CD8-positive, alpha-beta memory T cell (primary cell): ENCODE data around the gene GALNT4. TPM values are rescaled to one million over a fixed set of nuclear protein-coding genes. Genes with fewer than 3 reads are reported as not detected.

ENCODE experiments used
- CTCF ChIA-PET: fragments of 350-600 bp; sonication (Branson Sonifier 250); formaldehyde crosslinking; loops from one replicate; lab custom pipeline; 2021; ENCODE audit warnings: antibody characterized with exemption; lab: Charles Lee
- POLR2A ChIA-PET: fragments of 350-600 bp; sonication (Branson Sonifier 250); formaldehyde crosslinking; loops from one replicate; lab custom pipeline; 2021; ENCODE audit warnings: antibody characterized with exemption; lab: Charles Lee
- DNase-seq, 5 donors: peaks; one replicate each; pipeline versions ENCODE4 v3.0.0 to v3.0.0-alpha.2; 2020 to 2022; ENCODE audit warnings: mixed read lengths in 1 of 5
- H3K27ac ChIP-seq: one replicate; pipeline ENCODE4 v1.7.0; 2013; ENCODE audit warnings: low read depth, mild to moderate bottlenecking, low read length, moderate library complexity
- H3K27me3 ChIP-seq: 2 replicates; pipeline ENCODE4 v1.7.0; 2013; ENCODE audit warnings: low read length, mild to moderate bottlenecking; ENCODE audit not compliant: insufficient read depth, poor library complexity, severe bottlenecking
- H3K36me3 ChIP-seq: 2 replicates; pipeline ENCODE4 v1.7.0; 2013; ENCODE audit warnings: mild to moderate bottlenecking, low read length, moderate library complexity; ENCODE audit not compliant: insufficient read depth
- H3K4me1 ChIP-seq: 2 replicates; pipeline ENCODE4 v1.7.0; 2013; ENCODE audit warnings: mild to moderate bottlenecking, low read length, moderate library complexity; ENCODE audit not compliant: insufficient read depth
- H3K4me3 ChIP-seq: 2 replicates; pipeline ENCODE4 v1.7.0; 2013; ENCODE audit warnings: mild to moderate bottlenecking, low read length
- H3K9me3 ChIP-seq: 2 replicates; pipeline ENCODE4 v1.7.0; 2013; ENCODE audit warnings: mild to moderate bottlenecking, low read length
- H3K27ac Mint-ChIP-seq, 8 donors: one replicate each; pipeline ENCODE4 v1.8.0; 2020 to 2021; ENCODE audit warnings: mixed read lengths in 8 of 8, mild to moderate bottlenecking in 6 of 8, inconsistent platforms in 3 of 8, moderate library complexity in 3 of 8
- H3K27me3 Mint-ChIP-seq, 2 donors: one replicate each; pipeline ENCODE4 v1.8.0; 2020 to 2021; ENCODE audit warnings: mixed read lengths in 2 of 2, mild to moderate bottlenecking in 1 of 2, moderate library complexity in 1 of 2
- H3K36me3 Mint-ChIP-seq, 3 donors: one replicate each; pipeline ENCODE4 v1.8.0; 2020 to 2021; ENCODE audit warnings: mixed read lengths in 3 of 3, inconsistent platforms in 1 of 3, mild to moderate bottlenecking in 1 of 3
- H3K4me1 Mint-ChIP-seq, 3 donors: one replicate each; pipeline ENCODE4 v1.8.0; 2020 to 2021; ENCODE audit warnings: mixed read lengths in 3 of 3, inconsistent platforms in 1 of 3, mild to moderate bottlenecking in 1 of 3
- H3K4me3 Mint-ChIP-seq, 7 donors: one replicate each; pipeline ENCODE4 v1.8.0; 2020 to 2021; ENCODE audit warnings: mixed read lengths in 7 of 7, mild to moderate bottlenecking in 6 of 7, moderate library complexity in 4 of 7, inconsistent platforms in 2 of 7
- H3K9me3 Mint-ChIP-seq, 5 donors: one replicate each; pipeline ENCODE4 v1.8.0; 2020 to 2022; ENCODE audit warnings: mixed read lengths in 5 of 5, mild to moderate bottlenecking in 3 of 5, moderate library complexity in 2 of 5, inconsistent platforms in 1 of 5
- polyA plus RNA-seq: library from polyadenylated mRNA; unstranded; fragments of 300-500 nt; fragmentation: Illumina TruSeq; gene quantifications from one replicate; pipeline ENCODE4 v1.2.3, GENCODE V29; 2021
- total RNA-seq, 2 experiments: library from RNA; stranded (reverse); gene quantifications; one replicate each; pipeline ENCODE4 v1.2.3, GENCODE V29; 2021

The GALNT4 gene
- total and polyA plus RNA-seq, 3 experiments from 2014 or later: 5.3 to 6.5 (median 5.8) TPM

- POLR2A ChIA-PET: interaction anchor here (0.7 kb wide), 1 partner anchor 478 kb away, joined by 5 read pairs; no protein-coding TSS in a partner anchor
- CTCF ChIA-PET: interaction anchor here (1.1 kb wide), 1 partner anchor 501 kb away, joined by 3 read pairs; no protein-coding TSS in a partner anchor
- Mint-ChIP-seq H3K27me3 (no peaks in the 10 kb centered on the region), H3K4me3 (no peak overlapping the region), H3K9me3 (no peaks in the 10 kb centered on the region), H3K27ac (peak overlapping the region in 2 of 8 donors; percentile 20 to 34), H3K36me3 (peaks cover 0 to 13% (median 3%) of the 10 kb centered on the region in 3 donors), H3K4me1 (peaks cover 40 to 52% (median 52%) of the 10 kb centered on the region in 3 donors)
- DNase-seq: no peak
- H3K27me3 ChIP-seq: no peaks in the 10 kb centered on the region
- peaks cover 23% of the 10 kb centered on the region for H3K4me1 ChIP-seq
- no peaks in the 10 kb centered on the region for H3K36me3 ChIP-seq
- H3K27ac ChIP-seq: no peak overlapping the region
- H3K4me3 ChIP-seq: no peak overlapping the region
- no peaks in the 10 kb centered on the region for H3K9me3 ChIP-seq
These were observed 6.9 kb downstream of the GALNT4 start for GRCh38 chr12:89517720-89518119.

DNA sequence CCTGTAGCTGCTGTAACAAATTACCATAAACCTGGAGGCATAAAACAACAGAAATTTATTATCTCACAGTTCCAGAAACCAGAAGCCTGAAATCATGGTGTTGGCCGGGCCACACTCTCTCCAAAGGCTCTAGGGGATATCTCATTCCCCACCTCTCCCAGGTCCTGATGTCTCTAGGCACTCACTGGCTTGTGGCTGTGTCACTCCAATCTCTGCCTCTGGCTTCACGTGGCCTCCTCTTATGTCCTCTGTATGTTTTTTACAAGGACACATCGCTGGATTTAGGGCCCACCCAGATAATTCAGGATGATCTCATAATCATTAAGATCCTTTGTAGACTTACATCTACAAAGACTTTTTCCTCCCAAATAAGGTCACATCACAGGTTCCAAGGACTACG, 8.0 kb downstream of the GALNT4 start:
- Mint-ChIP-seq H3K27ac (no peak overlapping the region), H3K9me3 (no peaks in the 10 kb centered on the region), H3K36me3 (peaks cover 0 to 5% (median 3%) of the 10 kb centered on the region in 3 donors), H3K4me1 (peaks cover 30 to 42% (median 41%) of the 10 kb centered on the region in 3 donors), H3K4me3 (no peak overlapping the region), H3K27me3 (no peaks in the 10 kb centered on the region)
- Histone ChIP-seq H3K36me3 (no peaks in the 10 kb centered on the region), H3K9me3 (no peaks in the 10 kb centered on the region), H3K27me3 (no peaks in the 10 kb centered on the region), H3K4me1 (peaks cover 13% of the 10 kb centered on the region), H3K4me3 (no peak overlapping the region), H3K27ac (no peak overlapping the region)
- POLR2A ChIA-PET: no interaction called here
- no peak for DNase-seq
- CTCF ChIA-PET: no interaction called here

- CTCF ChIA-PET: no interaction called here
- Mint-ChIP-seq H3K4me3 (no peak overlapping the region), H3K4me1 (peaks cover 24 to 33% (median 32%) of the 10 kb centered on the region in 3 donors), H3K9me3 (no peaks in the 10 kb centered on the region), H3K27me3 (no peaks in the 10 kb centered on the region), H3K27ac (no peak overlapping the region), H3K36me3 (peaks cover 0 to 7% (median 3%) of the 10 kb centered on the region in 3 donors)
- Histone ChIP-seq H3K4me1 (peaks cover 5% of the 10 kb centered on the region), H3K4me3 (no peak overlapping the region), H3K36me3 (no peaks in the 10 kb centered on the region), H3K9me3 (no peaks in the 10 kb centered on the region), H3K27me3 (no peaks in the 10 kb centered on the region), H3K27ac (no peak overlapping the region)
- no peak for DNase-seq
- POLR2A ChIA-PET: interaction anchor here (0.9 kb wide), 1 partner anchor 10 kb away, joined by 3 read pairs; the partner anchor contains the start of gene GALNT4
These were observed 9.8 kb downstream of the GALNT4 start for GRCh38 chr12:89514751-89515150.

GRCh38 chr12:89513544-89513943, 11.1 kb downstream of the GALNT4 start:
- Mint-ChIP-seq H3K36me3 (peaks cover 0 to 2% (median 1%) of the 10 kb centered on the region in 3 donors), H3K27me3 (no peaks in the 10 kb centered on the region), H3K4me3 (no peak overlapping the region), H3K27ac (no peak overlapping the region), H3K9me3 (no peaks in the 10 kb centered on the region), H3K4me1 (peaks cover 23 to 29% (median 25%) of the 10 kb centered on the region in 3 donors)
- DNase-seq: no peak
- Histone ChIP-seq H3K36me3 (no peaks in the 10 kb centered on the region), H3K4me3 (no peak overlapping the region), H3K27ac (no peak overlapping the region), H3K4me1 (no peaks in the 10 kb centered on the region), H3K9me3 (no peaks in the 10 kb centered on the region), H3K27me3 (no peaks in the 10 kb centered on the region)
- CTCF ChIA-PET: interaction anchor here (1.4 kb wide), 1 partner anchor 43 kb away, joined by 4 read pairs; no protein-coding TSS in a partner anchor
- POLR2A ChIA-PET: no interaction called here

- H3K4me3 ChIP-seq: no peak overlapping the region
- Mint-ChIP-seq H3K9me3 (no peaks in the 10 kb centered on the region), H3K36me3 (peaks cover 0 to 7% (median 3%) of the 10 kb centered on the region in 3 donors), H3K4me1 (peaks cover 32 to 42% (median 32%) of the 10 kb centered on the region in 3 donors), H3K4me3 (no peak overlapping the region), H3K27ac (peak overlapping the region in 1 of 8 donors; percentile 18), H3K27me3 (no peaks in the 10 kb centered on the region)
- DNase-seq: no peak
- no peaks in the 10 kb centered on the region for H3K4me1 ChIP-seq
- H3K27ac ChIP-seq: no peak overlapping the region
- H3K27me3 ChIP-seq: no peaks in the 10 kb centered on the region
- ChIA-PET CTCF (interaction anchor here (1.2 to 1.6 kb wide), 2 partner anchors 16 to 17 kb away, joined by 3 to 5 read pairs; partner anchors contain the start of gene GALNT4), POLR2A (no interaction called here)
- H3K36me3 ChIP-seq: no peaks in the 10 kb centered on the region
- H3K9me3 ChIP-seq: no peaks in the 10 kb centered on the region
These were observed 17.4 kb downstream of the GALNT4 start for GRCh38 chr12:89507015-89507824.

DNA sequence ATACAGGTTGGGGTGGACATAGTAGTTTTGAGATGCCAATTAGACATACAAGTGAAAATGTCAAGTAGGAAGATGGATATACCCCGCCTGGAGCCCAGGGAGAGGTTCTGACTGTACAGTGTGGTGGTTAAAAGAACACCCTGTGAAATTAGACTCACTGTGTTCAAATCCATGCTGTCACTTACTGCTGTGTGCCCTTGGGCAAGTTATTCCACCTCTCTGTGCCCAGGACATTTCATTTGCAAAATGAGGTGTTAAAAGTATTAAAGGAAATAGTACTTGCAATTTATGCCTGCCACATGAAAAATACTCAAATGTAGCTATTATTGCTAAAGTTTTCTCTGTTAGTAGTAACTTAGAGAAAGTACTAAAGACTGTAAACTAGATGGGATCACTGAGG, 18.5 kb downstream of the GALNT4 start:
- POLR2A ChIA-PET: no interaction called here
- H3K27ac Mint-ChIP-seq: peak overlapping the region in 2 of 8 donors; percentile 0 to 29
- Histone ChIP-seq H3K27me3 (no peaks in the 10 kb centered on the region), H3K4me3 (no peak overlapping the region), H3K4me1 (no peaks in the 10 kb centered on the region), H3K9me3 (no peaks in the 10 kb centered on the region), H3K27ac (no peak overlapping the region), H3K36me3 (no peaks in the 10 kb centered on the region)
- H3K27me3 Mint-ChIP-seq: no peaks in the 10 kb centered on the region
- no peaks in the 10 kb centered on the region for H3K9me3 Mint-ChIP-seq
- CTCF ChIA-PET: no interaction called here
- H3K4me1 Mint-ChIP-seq: peaks cover 32 to 51% (median 34%) of the 10 kb centered on the region in 3 donors
- no peak overlapping the region for H3K4me3 Mint-ChIP-seq
- H3K36me3 Mint-ChIP-seq: peaks cover 0 to 8% (median 6%) of the 10 kb centered on the region in 3 donors
- no peak for DNase-seq

DNA sequence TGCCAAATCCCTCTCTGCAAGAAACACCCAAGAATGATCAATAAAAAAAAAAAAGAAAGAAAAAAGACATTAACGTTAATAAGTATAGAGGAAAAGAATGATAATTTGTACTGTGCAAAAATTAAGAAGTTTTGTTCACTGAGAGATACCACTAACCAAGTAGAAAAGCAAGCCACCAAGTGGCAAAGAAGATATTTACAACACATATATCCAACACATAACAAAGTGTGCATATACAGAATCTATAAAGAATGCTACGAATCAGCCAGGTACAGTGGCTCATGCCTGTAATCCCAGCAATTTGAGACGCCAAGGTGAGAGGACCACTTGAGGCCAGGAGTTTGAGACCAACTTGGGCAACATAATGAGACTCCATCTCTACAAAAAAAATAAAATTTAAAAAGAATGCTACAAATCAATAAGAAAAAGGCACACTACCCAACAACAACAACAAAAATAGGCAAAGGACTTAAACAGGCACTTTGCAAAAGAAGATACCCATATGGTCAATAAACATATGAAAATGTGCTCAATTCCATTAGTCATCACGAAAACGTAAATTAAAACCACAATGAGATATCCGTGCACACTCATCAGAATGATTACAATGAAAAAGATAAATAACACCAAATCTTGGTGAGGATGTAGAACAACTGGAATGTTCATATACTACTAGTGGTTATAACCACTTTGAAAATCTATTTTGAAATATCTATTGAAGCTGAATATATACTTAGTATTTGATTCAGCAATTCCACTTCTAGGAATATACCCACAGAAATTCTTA, 19.8 kb downstream of the GALNT4 start:
- H3K4me1 ChIP-seq: no peaks in the 10 kb centered on the region
- Mint-ChIP-seq H3K4me3 (no peak overlapping the region), H3K9me3 (no peaks in the 10 kb centered on the region), H3K27me3 (no peaks in the 10 kb centered on the region), H3K27ac (peak overlapping the region in 1 of 8 donors; percentile 17), H3K4me1 (peaks cover 26 to 47% (median 31%) of the 10 kb centered on the region in 3 donors), H3K36me3 (peaks cover 0 to 18% (median 12%) of the 10 kb centered on the region in 3 donors)
- H3K4me3 ChIP-seq: no peak overlapping the region
- H3K27me3 ChIP-seq: no peaks in the 10 kb centered on the region
- CTCF ChIA-PET: no interaction called here
- H3K9me3 ChIP-seq: no peaks in the 10 kb centered on the region
- no peaks in the 10 kb centered on the region for H3K36me3 ChIP-seq
- no peak overlapping the region for H3K27ac ChIP-seq
- POLR2A ChIA-PET: no interaction called here
- no peak for DNase-seq
